ENCODE measurements around the gene SWT1.

Gene SWT1

GRCh38 chr1:185132534-185132933 lies 24.4 kb upstream of the SWT1 start:
- H3K4me3 ChIP-seq (ENCODE audit: control insufficient read depth, low read depth, low read length), result no peak overlapping the region
- no peak for DNase-seq (ENCODE audit: low read depth)
- no peak for TF ChIP-seq CTCF (IDR thresholded peaks at IDR 0.05; ENCODE audit: control insufficient read depth, insufficient read depth, low read depth, low read length, missing control alignments)

GRCh38 chr1:185137896-185138545 lies 18.9 kb upstream of the SWT1 start:
- no peak for TF ChIP-seq CTCF (IDR thresholded peaks at IDR 0.05; ENCODE audit: control insufficient read depth, insufficient read depth, low read depth, low read length, missing control alignments)
- no peak overlapping the region for H3K4me3 ChIP-seq (ENCODE audit: control insufficient read depth, low read depth, low read length)
- no peak for DNase-seq (ENCODE audit: low read depth)

GRCh38 chr1:185139246-185139645 lies 17.7 kb upstream of the SWT1 start:
- no peak for DNase-seq (ENCODE audit: low read depth)
- no peak overlapping the region for H3K4me3 ChIP-seq (ENCODE audit: control insufficient read depth, low read depth, low read length)
- no peak for TF ChIP-seq CTCF (IDR thresholded peaks at IDR 0.05; ENCODE audit: control insufficient read depth, insufficient read depth, low read depth, low read length, missing control alignments)

GRCh38 chr1:185144233-185144632 lies 12.7 kb upstream of the SWT1 start:
- no peak for DNase-seq (ENCODE audit: low read depth)
- TF ChIP-seq CTCF (IDR thresholded peaks at IDR 0.05; ENCODE audit: control insufficient read depth, insufficient read depth, low read depth, low read length, missing control alignments), result no peak
- no peak overlapping the region for H3K4me3 ChIP-seq (ENCODE audit: control insufficient read depth, low read depth, low read length)

- no peak for DNase-seq (ENCODE audit: low read depth)
- TF ChIP-seq CTCF (IDR thresholded peaks at IDR 0.05; ENCODE audit: control insufficient read depth, insufficient read depth, low read depth, low read length, missing control alignments), result no peak
- no peak overlapping the region for H3K4me3 ChIP-seq (ENCODE audit: control insufficient read depth, low read depth, low read length)
These were observed 5.8 kb upstream of the SWT1 start for GRCh38 chr1:185151215-185151614.

GRCh38 chr1:185152187-185152767 lies 4.7 kb upstream of the SWT1 start:
- no peak overlapping the region for H3K4me3 ChIP-seq (ENCODE audit: control insufficient read depth, low read depth, low read length)
- TF ChIP-seq CTCF (IDR thresholded peaks at IDR 0.05; ENCODE audit: control insufficient read depth, insufficient read depth, low read depth, low read length, missing control alignments), result no peak
- no peak for DNase-seq (ENCODE audit: low read depth)
